GM13977 (cell line): ENCODE measurements around the gene GSTT4.

Source experiments
- DNase-seq: peaks from one replicate; pipeline ENCODE4 v3.0.0; 2012; ENCODE audit warnings: low spot score
- in situ Hi-C: fragments of 300-500 bp; cut with MboI; formaldehyde crosslinking; loops from one replicate; pipeline ENCODE4 v1.12.0; 2022; ENCODE audit warnings: low sequenced_read_pairs, low pct_unique_long_range_greater_than_20kb, mixed read lengths, inconsistent platforms; ENCODE audit not compliant: unreplicated experiment
- TF ChIP-seq, protein P1 (sequence below): IDR thresholded peaks from 2 replicates; pipeline ENCODE4 v1.5.1; 2012; ENCODE audit warnings: mild to moderate bottlenecking, control low read depth; ENCODE audit not compliant: insufficient read depth; ENCODE audit errors: extremely low read depth, missing control alignments

The GSTT4 gene

DNA sequence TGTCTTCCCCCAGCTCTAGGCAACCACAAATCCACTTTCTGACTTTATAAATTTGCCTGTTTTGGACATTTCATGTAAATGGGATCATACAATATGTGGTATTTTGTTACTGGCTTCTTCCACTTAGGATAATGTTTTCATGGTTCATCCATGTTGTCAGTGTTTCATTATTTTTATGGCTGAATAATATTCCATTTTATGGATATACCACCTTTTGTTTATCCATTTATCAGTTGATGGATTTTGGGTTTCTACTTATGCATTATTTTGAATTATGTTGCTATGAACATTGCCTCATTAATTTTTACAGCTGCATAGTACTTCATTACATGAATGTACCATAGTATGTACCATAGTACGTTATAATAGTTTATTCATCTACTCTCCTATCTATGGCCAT lies 10.9 kb upstream of the GSTT4 start:
- no peak for DNase-seq
- in situ Hi-C loops = no loop called here
- TF ChIP-seq, protein P1, sequence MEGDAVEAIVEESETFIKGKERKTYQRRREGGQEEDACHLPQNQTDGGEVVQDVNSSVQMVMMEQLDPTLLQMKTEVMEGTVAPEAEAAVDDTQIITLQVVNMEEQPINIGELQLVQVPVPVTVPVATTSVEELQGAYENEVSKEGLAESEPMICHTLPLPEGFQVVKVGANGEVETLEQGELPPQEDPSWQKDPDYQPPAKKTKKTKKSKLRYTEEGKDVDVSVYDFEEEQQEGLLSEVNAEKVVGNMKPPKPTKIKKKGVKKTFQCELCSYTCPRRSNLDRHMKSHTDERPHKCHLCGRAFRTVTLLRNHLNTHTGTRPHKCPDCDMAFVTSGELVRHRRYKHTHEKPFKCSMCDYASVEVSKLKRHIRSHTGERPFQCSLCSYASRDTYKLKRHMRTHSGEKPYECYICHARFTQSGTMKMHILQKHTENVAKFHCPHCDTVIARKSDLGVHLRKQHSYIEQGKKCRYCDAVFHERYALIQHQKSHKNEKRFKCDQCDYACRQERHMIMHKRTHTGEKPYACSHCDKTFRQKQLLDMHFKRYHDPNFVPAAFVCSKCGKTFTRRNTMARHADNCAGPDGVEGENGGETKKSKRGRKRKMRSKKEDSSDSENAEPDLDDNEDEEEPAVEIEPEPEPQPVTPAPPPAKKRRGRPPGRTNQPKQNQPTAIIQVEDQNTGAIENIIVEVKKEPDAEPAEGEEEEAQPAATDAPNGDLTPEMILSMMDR = no peak

DNA sequence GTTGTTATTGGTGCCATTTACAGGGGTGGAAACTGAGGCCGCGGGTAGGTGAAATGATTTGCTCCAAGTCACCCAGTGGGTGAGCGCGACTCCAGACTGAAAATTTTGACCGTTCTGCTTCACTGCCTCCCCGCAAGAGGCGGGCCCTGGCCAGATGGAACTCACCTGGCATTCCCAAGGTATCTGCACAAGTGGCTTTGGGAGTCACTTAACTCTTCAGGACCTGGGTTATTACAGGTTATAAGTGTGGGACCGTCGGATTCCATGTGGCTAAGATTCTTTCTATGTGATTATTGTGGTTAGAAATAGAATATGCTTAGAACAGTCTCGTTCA lies 6.4 kb upstream of the GSTT4 start:
- TF ChIP-seq, protein P1 = no peak
- in situ Hi-C loops = no loop called here
- no peak for DNase-seq

DNA sequence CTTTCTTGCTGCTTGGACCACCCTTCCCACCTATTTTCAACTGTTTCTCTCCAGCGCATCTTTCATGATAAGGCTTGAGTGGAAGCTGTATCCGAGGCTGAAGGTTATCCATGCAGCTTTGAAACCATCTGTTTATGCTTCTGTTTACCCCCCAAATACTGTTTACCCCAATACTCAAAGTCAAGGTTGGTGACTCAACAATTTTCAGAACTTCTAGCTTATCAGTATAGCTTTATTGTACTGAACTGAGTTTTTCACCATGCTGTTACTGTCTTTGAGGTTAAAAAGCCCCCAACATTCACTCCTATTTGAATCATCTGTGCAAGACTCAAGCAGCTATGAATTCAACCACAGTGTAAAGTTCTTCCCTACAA lies 4.8 kb upstream of the GSTT4 start:
- in situ Hi-C loops = no loop called here
- DNase-seq = no peak
- TF ChIP-seq, protein P1 = no peak

GRCh38 chr22:24009227-24010017 lies 4.2 kb upstream of the GSTT4 start:
- in situ Hi-C loops = no loop called here

DNA sequence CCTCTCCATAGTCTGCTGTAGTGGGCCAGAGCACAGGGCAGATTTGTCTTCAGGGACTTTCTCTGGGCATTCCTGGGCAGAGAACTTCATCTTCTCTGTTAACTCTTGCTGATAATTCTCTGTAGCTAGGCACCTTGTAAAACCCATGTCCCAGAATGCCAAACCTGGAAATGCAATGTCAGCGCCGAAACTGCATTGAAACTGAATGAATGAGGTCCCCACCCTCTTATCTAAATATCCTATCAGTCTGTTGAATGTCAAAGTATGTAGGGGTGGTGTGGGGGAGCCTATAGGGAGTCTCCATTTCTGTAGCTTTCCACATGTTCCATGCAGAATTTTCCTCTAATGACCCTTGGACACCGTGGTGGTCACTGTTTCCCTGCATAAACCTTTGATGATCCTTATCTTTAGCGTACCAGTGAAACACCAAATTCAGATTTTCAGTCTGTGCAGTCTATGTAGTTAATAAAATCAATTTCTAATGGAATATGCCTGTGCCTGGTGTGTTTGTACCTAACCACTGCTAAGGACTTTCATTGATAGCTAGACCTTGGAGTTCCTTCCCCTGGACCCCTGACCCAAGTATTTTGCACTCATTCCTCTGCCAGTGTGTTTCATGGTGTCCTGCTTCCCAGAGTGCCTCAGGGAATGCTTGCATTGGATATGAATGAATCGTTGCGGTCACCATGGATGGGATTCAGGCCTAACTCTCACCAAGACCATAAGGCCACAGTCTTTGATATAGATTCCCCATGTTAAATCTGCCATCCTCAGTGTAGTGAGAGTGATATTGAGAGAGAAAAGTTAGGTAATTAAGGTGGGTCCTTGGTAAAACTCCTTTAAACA lies 3.4 kb upstream of the GSTT4 start:
- TF ChIP-seq, protein P1 = no peak
- in situ Hi-C loops = no loop called here
- no peak for DNase-seq

More at GRCh38 chr22:24009227-24010017, 4.2 kb upstream of the GSTT4 start:
- DNase-seq = no peak
- TF ChIP-seq, protein P1 = no peak

DNA sequence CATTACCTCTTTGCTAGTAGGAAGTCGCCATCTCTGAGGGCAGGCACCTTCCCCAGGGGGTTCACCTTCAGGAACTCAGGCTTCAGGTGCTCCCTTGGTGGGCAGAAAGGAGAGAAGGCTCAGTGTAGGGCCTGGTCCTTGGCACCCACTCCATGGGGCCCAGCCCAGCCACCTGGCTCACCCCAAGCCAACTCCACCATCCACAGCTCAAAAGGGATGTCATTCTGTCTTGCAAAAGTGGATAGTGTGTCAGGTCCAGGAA lies 2.7 kb upstream of the GSTT4 start:
- in situ Hi-C loops = no loop called here
- DNase-seq = no peak
- TF ChIP-seq, protein P1 = no peak
